Endometrium (tissue), 2 donors: Measurements from ENCODE around the gene CRABP1.

ENCODE experiments used
- FAIRE-seq: peaks from 2 replicates; lab custom pipeline; 2012; peaks lifted over from hg19 to GRCh38; lab: Jason Lieb, UNC
- donor health status: control.
- donor health status: control.

Gene CRABP1

DNA sequence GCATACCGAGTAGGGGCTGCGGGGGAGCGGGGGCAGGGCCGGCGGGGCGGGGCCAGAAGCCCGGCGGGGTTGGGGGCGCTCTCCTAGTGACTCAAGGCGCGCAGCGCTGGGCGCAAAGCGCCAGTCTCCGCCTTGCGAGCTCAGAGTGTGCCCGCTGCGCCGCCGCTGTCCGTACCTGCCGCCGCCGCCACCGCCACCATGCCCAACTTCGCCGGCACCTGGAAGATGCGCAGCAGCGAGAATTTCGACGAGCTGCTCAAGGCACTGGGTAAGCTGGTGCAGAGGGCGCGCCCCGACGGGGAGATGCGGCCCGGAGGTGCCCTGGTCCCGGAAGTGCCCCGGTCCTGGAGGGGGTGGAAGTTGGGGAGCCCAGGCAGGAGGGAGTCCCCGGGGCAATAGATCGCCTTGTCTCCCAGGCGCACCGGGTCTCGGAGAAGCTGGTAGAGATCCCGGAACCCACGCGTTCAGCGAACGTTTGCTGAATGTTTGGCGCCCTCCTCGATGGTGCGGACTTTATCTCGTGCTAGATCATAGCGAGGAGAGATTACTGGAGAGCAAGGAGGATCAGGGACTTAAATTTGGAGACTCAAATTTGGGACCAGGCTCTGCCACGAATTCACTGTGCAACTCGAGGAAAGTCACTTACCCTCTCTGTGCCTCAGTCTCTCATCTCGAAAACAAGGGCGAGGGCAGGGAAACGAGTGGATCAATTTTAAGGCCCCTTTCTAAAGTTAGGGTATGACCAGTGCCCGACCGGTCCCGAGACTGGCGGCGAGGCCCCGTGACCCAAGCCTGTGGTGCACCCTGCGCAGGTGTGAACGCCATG, at the start of gene CRABP1:
CRABP1 (plus strand) TSS at position 123 of the 826 bp plus-strand sequence; CDS start at position 199, 76 bp downstream.
- no peak for FAIRE-seq

GRCh38 chr15:78291052-78291451, 49.1 kb upstream of the CRABP1 start:
- FAIRE-seq = no peak

DNA sequence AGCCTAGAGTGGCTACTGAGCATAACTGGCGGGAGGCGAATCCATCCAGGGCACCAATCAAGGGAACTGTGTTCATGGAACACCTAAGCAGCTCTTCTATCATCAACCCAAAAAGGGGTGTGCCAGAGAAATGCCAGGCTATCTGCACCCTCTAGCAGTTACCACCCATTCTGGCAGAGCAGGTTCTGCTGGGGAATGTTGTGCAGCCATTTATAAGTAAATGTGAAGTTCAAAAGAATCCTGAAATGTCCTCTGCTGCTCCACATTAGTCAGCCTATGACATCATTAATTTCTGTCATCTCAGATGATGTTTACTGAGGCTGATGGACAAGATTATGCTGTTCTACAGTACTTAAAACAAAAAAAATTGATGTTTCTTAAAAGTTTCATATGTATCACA, 48.5 kb upstream of the CRABP1 start:
- FAIRE-seq = no peak

- no peak for FAIRE-seq
Observed at GRCh38 chr15:78292219-78292618, 47.9 kb upstream of the CRABP1 start.

DNA sequence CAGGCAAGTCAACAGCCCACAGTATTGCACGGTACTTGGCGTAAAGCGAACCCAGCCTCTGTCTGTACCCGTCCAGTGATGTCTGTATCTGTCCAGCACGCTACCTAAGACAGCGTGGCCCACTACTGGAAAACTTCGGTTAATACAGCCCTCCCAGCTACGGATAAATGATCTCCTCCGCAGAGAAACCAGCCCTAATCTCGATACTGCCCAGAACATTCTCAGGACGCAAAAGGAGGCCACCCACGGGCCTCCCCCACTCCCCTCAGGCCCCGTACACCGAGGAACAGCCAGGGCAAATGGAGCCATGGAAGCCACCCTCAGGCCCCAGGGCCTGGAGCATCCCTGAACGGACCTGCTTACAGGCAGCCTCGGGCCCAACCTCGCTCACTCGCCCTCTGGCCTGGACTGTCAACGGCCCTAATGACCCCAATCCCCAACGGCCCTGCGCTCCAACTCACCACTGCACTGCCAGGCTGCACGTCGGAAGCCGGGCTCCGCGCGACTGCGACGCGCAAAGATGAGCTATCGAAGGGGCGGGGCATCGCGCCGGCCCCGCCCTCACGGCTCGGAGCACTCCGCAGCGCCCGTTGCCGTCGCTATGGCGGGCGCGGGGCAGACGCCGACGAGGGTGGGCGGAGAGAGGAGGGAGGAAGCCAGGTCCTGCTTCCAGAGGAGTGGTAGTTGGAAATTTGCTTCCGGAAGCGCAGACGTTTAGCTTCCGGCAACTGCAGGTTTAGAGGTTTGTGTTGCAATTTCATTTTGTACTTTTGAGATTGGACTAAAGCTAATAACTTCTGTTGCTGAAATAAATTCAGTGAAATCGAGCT, 40.8 kb upstream of the CRABP1 start, which contains the start of gene SKIC8:
SKIC8 (minus strand) TSS at position 509 of the 830 bp plus-strand sequence. CDS start 3,923 bp downstream, outside the sequence.
- FAIRE-seq = no peak

DNA sequence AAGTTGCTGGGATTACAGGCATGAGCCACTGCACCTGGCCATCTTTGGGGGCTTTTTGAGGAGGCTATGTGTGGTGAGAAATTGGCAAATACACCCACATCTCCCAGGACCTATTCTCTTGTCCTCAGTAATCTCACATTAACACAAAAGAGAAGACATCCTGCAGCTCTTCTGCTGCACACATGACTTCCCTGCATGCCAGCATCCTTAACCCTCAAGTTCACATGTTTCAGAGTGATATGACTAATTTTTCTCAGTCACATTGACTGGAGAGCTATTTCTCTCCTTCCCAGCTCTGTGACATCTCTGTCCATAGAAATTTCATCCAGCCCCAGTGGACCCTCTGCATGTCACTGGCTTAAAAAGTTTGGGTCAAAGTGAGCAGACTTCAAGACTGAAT, 38.8 kb upstream of the CRABP1 start:
- FAIRE-seq = no peak

GRCh38 chr15:78301828-78302227, 38.3 kb upstream of the CRABP1 start:
- FAIRE-seq = no peak

GRCh38 chr15:78302579-78303312, 37.4 kb upstream of the CRABP1 start:
- no peak for FAIRE-seq

GRCh38 chr15:78304216-78305066, 35.7 kb upstream of the CRABP1 start:
- no peak for FAIRE-seq

- FAIRE-seq = no peak
Observed at GRCh38 chr15:78306176-78306774, 33.9 kb upstream of the CRABP1 start.

DNA sequence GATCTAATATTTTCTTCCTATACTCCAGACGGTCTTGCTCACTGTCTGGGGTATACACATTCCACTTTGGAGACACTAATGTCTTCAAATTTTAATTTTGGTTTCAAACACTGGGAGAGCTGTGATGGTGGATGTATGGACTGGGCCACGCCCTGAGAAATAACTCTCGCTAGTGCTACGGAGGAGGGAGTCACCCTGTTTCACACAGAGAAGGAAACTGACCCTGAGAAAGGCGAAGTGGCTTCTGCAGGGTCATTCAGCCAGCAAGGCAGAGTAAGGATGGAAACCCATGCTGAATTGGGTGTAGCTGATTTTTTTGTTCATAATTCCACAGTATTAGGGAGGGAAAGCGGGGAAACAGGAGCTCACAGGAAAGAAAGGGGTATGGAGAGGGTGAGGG, 32.2 kb upstream of the CRABP1 start:
- FAIRE-seq = no peak

DNA sequence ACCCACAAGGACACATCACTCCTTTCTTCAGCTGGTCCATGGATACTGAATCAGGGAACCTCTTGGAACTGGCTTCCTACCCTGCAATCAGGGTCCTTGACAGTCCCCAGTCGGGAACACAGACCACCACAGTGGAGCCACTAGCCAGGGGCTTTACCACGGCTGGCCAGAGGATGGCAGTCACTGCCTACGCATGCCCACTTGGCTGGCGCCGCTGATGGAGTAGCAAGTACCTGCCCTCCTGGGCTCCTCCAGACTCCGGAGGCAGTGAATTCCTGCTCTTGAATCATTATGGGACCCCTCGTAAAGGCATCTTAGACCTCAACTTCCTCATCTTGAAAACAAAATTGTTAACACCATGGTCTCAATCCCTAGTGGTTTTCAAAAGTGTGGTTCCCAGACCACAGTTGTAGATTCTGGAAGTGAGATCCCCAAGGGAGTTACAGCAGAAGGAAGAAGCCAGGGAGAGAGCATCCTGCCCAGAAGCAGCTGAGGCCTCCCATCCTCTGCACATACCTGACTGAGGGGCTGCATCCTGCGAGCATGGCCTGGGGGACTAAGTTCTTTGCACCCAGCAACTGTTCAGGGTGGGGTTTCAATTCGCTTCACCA, 31.6 kb upstream of the CRABP1 start:
- FAIRE-seq = no peak

DNA sequence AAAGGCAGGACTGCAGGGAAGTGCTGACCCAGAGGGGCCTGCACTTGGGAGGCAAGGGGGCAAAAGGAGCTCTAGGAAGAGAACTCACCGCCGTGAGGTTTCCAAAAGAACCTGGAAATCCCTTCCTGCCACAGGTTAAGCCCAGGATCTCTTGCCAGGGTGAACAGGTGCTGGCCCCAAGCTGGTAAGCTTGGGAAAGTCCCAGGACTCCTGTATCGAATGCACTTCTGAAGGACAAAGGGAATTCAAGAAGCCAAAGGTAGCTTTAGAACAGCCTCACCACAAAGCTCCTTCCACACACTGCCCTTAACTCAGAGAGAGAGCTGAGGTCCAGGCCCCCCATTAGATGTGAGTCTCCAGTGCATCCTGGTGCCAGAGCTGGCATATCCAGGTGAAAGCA, 28.9 kb upstream of the CRABP1 start:
- FAIRE-seq = no peak

DNA sequence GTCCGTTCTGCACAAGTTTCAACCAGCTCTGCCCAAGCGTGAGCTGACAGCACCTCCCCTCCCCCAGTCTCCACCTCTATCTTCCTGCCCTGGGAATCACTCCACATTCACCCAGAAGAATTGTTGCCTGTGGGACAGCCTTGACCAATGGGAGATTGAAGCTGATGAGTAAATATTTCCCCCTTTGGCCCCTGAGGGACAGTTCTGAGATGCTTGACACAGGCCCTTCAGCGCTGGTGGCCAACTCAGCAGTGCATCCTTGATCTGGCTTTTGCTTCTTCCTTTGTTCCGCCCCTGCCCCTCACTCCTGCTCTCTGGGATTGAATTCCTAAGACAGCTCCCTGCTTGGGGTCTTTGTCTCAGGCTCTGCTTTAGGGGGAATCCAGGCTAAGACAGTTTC, 27.6 kb upstream of the CRABP1 start:
- no peak for FAIRE-seq

DNA sequence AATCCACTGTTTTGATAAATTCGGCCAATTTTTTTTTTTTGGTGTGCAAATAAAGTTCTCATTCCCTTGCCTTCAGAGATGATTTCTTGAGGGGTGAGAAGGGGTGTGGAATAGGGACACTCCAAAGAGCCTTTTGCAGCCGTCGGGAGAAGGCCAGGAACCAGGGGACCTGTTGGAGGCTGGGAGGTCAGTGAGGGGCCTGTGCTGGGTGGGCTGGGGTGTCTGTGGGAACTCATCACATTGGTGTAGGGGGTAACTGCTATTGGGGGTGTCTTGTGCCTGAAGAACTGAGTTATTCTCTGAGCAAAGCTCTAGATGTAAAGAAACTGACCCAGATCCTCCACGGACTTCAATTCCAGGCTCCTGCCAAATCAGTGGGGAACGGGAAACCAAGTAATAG, 27.2 kb upstream of the CRABP1 start:
- no peak for FAIRE-seq

GRCh38 chr15:78313383-78313782, 26.8 kb upstream of the CRABP1 start:
- no peak for FAIRE-seq

DNA sequence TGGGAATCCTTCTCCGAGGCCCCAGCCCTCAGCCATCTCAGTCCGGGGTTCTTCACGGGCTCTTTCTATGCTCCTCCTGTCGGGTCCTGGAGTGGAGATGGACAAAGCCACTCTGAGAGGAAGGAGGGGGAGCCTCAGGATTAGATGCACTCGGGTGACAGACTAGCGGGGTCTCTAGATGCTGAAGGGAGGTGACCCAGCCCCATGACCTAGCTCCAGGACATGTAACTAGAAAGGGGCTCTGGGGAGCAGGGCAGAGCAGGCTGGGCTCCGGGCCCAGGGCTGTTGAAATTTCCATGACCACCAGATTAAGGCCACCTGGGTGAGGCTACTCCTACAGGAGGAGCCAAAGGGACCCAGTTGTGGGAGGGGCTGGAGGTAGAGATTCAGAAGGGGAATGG, 26.0 kb upstream of the CRABP1 start:
- no peak for FAIRE-seq

DNA sequence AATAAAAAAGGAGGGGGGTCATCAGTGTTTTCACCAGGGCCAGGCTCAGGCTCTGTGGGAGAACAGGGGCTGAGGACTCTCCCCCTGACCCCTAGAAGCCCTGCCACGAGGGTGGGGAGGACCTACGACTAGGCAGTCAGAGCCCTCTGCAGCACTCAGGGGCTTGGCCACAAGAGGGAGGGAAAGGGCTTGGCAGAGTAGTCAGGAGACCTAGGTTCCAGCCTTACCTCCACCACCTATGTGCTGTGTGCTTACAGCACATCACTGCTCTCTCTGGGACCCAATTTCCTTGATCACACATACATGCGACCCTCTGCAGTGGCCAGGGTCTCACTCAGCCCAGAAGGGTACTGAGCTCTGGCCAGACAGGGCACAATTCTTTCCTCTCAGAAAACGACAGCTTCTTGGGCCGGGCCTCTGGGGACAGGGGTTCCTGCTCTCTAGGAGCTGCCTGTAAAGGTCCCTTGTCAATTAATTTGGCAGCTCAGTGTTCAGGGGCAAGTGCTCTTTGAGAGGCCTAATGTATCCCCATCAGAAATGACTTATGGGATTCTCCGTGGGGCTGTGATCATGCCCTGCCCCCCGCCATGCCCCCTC, 24.4 kb upstream of the CRABP1 start:
- FAIRE-seq = no peak

- FAIRE-seq = no peak
Observed at GRCh38 chr15:78316283-78317083, 23.7 kb upstream of the CRABP1 start.
